ENCODE results near the gene CACHD1.

GRCh38 chr1:64679177-64679576 is 209.2 kb downstream of the CACHD1 start:
- TF ChIP-seq POLR2AphosphoS5 (IDR thresholded peaks at IDR 0.05; ENCODE audit: low read depth, low read length): no peak
- TF ChIP-seq REST (IDR thresholded peaks at IDR 0.05; ENCODE audit: low read depth): no peak
- no peak for TF ChIP-seq RAD21 (IDR thresholded peaks at IDR 0.05; ENCODE audit: low read depth)
- no peak for TF ChIP-seq CTCF (IDR thresholded peaks at IDR 0.05 in 2 of 3, conservative IDR thresholded peaks at IDR 0.05 in 1 of 3; ENCODE audit: borderline replicate concordance in 1 of 3, insufficient read depth in 1 of 3, low read depth in 2 of 3, low read length in 2 of 3)
- no peak for TF ChIP-seq ZNF274 (IDR thresholded peaks at IDR 0.05; ENCODE audit: low read depth, low read length)
- TF ChIP-seq POLR2A (IDR thresholded peaks at IDR 0.05; ENCODE audit: borderline replicate concordance, extremely low read depth, insufficient read depth, insufficient read length): no peak
- TF ChIP-seq SRF (IDR thresholded peaks at IDR 0.05; ENCODE audit: low read depth): no peak
- no peak for TF ChIP-seq ELF1 (IDR thresholded peaks at IDR 0.05; ENCODE audit: borderline replicate concordance, low read depth)
- no peak for TF ChIP-seq EZH2 (IDR thresholded peaks at IDR 0.05)
- TF ChIP-seq ZFX (IDR thresholded peaks at IDR 0.05): no peak
- no peak for TF ChIP-seq EZH2phosphoT487 (IDR thresholded peaks at IDR 0.05; ENCODE audit: borderline replicate concordance)
- TF ChIP-seq YY1 (IDR thresholded peaks at IDR 0.05; ENCODE audit: extremely low read depth, insufficient replicate concordance, low read depth, low read length): no peak
- no peak for TF ChIP-seq MAX (IDR thresholded peaks at IDR 0.05)
- no peak for TF ChIP-seq SIN3A (IDR thresholded peaks at IDR 0.05; ENCODE audit: low read depth)

Measured in HCT116 (cell line).